GM18868 (cell line): ENCODE results near the gene TTC16.
A peak's percentile ranks its signal among the peaks of the same experiment; 100 is the strongest.

Experiments
- ATAC-seq: cut with Tn5 transposase; IDR thresholded peaks from one replicate; pipeline ENCODE4 v1.9.1; 2021; ENCODE audit warnings: mild to moderate bottlenecking, moderate library complexity; ENCODE audit not compliant: unreplicated experiment

Gene TTC16

GRCh38 chr9:127698386-127698785 is 17.5 kb upstream of the TTC16 start:
- no peak for ATAC-seq

GRCh38 chr9:127698985-127699670 is 16.8 kb upstream of the TTC16 start:
- ATAC-seq = peak; percentile 87

DNA sequence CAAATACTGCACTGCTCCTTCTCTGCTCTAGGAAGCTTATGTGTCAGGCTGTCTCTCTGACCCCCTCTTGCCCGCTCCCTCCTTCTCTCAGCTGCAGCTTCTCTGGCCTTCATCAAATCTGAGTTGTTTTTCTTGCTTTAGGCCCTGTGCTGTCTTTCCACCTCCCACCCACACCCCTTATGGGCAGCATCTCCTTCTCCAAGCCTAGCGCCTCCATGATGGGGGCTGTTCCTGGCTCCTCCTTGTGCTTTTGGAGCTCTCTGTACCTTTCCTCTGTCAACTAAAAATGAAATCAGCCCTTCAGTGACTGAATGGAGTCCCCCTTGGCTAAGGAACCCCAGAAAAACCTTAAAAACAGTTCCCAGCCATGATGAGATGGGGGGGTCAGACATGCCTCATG is 15.7 kb upstream of the TTC16 start:
- no peak for ATAC-seq

DNA sequence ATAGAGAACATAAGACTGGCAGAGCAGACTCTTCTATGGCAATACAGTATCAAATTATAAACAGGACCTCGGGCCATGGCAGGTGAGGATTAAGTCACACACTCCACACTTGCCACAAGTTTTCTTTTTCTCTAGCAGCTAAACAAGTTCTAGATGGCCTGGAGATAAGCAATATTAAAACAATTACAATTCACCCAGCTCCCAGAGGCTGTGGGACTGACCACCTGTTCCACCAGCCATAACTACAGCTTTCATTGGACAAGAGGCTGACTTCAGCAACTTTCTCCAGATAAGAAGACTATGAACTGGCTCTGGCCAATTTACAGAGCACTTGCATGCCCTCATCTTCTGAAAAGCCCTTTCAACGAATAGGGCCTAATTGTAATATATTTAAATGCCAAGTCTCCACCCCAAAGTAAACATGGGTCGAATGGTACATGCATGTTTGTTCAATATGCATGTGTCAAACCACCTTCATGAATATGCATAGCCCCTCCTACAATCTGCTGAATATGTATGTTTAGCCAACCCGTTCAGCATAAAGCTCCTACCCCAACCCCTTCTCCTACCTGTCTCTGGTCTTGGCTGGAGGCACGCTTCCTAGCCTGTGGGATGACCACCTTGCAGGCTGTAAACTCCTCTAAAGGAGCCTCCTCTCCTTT is 15.2 kb upstream of the TTC16 start:
- no peak for ATAC-seq

- no peak for ATAC-seq
Observed at GRCh38 chr9:127703289-127703946, 12.5 kb upstream of the TTC16 start.

- no peak for ATAC-seq
Observed at GRCh38 chr9:127705577-127706379, 10.1 kb upstream of the TTC16 start.

DNA sequence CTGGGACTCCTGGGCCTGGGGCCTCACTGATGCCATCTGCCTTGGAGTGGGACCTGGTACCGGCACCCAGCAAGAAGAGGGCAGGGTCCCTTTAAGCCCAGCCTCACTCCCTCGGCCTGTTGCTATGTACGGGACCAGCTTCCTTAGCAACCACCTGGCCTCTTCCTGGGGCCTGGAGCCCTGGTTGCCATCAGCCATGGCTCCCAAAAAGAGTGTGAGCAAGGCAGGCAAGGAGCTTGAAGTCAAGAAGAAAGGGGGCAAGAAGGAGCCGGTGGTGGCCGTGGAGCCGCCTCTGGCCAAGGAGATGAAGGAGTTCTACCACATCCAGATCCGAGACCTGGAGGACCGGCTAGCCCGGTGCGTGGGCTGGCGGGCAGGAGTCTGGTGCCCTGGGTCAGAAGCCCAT is 9.0 kb upstream of the TTC16 start, which contains the start of gene CFAP157:
Gene CFAP157, plus strand, starts transcription at position 153 of the 406 bp plus-strand sequence. Its CDS starts 44 bp downstream, at position 197.
- ATAC-seq = no peak

- peak; percentile 53 for ATAC-seq
Observed at GRCh38 chr9:127707766-127708165, 8.1 kb upstream of the TTC16 start.

- ATAC-seq = no peak
Observed at GRCh38 chr9:127708952-127709587, 6.8 kb upstream of the TTC16 start.

- no peak for ATAC-seq
Observed at GRCh38 chr9:127710204-127710783, 5.6 kb upstream of the TTC16 start.

DNA sequence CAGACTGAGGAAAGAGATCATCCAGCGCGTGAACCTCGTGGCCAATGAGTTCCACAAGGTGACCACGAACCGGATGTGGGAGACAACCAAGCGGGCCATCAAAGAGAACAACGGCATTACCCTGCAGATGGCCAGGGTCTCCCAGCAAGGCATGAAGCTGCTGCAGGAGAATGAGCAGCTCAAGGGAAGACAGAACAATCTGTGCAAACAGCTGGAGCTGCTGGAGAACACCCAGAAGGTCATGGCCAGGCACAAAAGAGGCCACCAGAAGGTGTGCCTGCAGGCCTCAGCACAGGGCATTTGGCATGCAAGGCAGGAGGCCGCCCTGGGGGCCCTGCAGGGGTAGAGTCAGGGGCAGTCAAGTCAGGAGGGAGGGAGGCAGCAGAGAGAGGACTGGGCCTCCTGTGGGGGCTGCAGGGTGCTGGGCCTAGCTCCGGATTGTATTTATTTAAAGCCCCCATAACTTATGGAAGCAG is 4.6 kb upstream of the TTC16 start:
- no peak for ATAC-seq

DNA sequence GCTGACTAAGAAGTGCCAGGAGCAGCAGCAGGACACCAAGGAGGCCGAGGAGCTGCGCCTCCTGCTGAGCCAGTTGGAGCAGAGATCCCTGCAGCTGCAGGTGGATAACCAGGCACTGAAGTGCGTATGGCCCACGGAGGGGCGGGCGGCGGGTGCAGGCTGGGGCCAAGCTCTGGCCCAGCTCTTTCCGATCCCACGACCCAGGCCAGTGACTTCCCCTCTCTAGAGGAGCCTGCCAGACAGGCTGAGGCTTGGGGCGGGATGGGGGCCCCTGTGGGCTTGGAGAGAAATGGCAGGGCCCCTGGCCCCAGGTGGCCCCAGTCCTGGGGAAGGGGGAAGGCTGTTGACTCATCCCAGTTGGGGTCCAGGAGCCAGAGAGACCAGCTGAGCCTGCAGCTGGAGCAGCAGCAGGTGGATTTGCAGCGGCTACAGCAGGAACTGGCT is 4.0 kb upstream of the TTC16 start:
- ATAC-seq = no peak

- ATAC-seq = no peak
Observed at GRCh38 chr9:127712371-127712770, 3.5 kb upstream of the TTC16 start.

GRCh38 chr9:127712867-127713266 is 3.0 kb upstream of the TTC16 start:
- no peak for ATAC-seq

- no peak for ATAC-seq
Observed at GRCh38 chr9:127714020-127714750, 1.7 kb upstream of the TTC16 start.

DNA sequence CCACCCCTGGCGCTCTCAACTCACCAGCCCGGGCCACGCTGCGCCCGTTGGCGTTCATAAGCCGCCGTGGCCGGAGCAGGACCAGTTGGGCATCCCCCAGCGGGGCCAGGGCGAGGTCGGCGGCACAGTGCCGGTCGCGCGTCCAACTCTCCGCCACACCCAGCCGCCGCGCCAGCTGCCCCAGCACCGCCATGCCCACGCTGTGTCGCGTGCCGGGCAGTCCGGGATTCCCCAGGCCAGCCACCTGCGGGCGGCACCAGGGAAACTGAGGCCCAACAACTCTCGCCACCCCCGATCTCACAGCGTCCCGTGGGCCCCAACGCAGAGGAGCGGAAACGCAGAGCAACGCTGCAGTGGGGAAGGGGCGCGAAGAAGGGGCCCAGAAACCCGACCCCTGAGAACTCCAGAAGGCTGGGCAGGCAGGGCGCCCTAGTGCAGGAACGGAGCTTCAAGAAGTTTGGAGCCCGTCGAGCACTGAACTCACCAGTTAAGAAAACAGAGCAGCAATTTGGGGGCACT is 869 bp upstream of the TTC16 start:
- ATAC-seq = peak; percentile 6

- ATAC-seq = no peak
Observed at GRCh38 chr9:127716412-127716811, 533 bp downstream of the TTC16 start.

- no peak for ATAC-seq
Observed at GRCh38 chr9:127717766-127718165, 1.9 kb downstream of the TTC16 start.
